GM19099 (cell line): ENCODE results near the gene GTPBP3.

ENCODE experiments used
- POLR2A ChIP-seq: IDR thresholded peaks from 3 replicates; pipeline ENCODE4 v1.6.1; 2011; ENCODE audit warnings: low read depth; ENCODE audit not compliant: insufficient read length; ENCODE audit errors: extremely low read depth

GTPBP3 gene

DNA sequence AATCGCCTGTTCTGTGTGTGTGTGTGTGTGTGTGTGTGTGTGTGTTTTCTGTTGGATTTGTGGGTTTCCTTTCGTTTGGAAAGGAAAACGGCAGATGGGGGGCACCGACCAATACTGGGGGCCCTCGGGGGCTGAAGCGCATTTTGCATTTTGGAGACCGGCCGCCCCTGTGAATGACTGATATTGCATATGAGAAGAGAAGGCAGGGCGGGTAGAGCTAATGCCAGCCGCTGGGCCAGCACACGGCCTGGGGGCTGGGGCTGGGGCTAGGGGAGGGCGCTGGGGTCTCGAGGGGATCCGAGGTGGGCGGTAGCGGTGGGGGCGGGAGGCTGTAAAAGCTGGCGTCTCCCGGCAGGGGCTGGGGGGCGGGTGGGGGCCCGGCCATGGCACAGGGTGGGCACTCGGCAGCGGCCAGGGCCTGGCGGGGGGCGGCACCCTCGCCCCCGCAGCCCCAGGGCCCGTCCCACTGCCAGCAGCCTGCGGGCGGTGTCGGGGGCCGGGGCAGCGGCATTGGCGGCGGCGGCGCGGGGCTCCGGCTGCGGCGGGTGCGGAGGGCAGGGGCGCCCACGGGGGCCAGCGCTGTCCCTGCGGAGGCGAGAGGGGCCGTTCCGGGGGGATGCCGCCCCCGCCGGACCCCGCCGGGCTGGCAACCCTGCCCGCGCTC is 13.9 kb upstream of the GTPBP3 start:
- TF ChIP-seq POLR2A = no peak

- no peak for TF ChIP-seq POLR2A
These were observed 13.4 kb upstream of the GTPBP3 start for GRCh38 chr19:17323964-17324332.

DNA sequence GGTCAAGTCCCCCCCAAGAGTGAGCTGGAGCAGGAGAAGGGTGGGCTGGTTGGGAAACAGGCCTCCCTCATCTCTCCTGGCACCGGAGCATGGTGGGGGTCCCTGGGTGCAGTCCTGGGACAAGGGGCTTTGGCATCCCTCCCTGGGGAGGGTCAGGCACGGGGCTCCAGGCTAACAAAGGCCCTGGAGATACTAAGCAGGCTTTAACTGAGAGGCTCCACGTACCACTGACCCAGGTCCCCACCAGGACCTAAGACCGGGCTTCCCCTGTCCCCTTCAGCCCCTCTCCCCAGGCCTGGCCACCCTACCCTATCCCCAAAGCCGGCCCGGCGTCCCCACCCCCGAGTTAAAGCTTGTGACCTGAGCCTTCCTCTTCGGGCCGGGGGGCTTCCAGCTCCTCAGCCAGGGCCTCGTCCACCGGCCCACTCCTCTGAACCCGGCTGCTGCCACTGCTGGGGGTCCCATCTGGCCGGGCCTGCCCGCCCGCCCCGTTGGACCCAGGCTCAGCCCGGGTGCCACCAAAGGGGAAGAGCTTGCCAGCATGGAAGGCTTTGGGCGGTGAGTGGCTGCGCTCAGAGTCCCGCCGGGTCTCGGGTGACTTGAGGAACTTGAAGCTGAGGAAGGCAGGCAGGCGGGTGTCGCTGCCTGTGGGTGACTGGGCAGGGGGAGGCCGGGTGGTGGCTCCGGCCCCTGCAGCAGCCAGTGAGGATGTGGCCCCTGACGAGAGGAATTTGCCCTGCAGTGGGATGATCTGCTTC is 12.8 kb upstream of the GTPBP3 start:
- no peak for TF ChIP-seq POLR2A

DNA sequence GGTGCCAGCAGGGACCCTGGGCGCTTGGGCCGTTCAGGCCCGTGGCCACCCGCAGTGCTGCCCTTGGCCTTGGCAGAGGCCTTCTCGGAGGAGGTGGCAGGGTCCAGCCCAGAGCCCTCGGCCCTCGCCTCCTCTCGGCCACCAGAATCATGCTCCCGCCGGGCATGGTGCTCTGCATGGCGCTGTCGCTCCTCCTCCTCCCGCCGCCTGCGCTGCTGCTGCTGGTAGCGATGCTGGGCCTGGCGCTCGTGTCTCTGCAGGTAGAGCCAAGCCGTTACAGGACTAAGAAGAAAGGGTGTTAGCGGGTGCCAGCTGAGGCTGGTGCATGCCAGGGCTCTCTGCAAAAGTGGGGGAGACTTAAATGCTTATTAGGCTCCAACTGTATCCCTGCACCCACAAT is 12.2 kb upstream of the GTPBP3 start:
- no peak for TF ChIP-seq POLR2A

GRCh38 chr19:17325881-17326594 is 11.3 kb upstream of the GTPBP3 start:
- TF ChIP-seq POLR2A = no peak

GRCh38 chr19:17326595-17326966 is 10.8 kb upstream of the GTPBP3 start:
- no peak for TF ChIP-seq POLR2A

DNA sequence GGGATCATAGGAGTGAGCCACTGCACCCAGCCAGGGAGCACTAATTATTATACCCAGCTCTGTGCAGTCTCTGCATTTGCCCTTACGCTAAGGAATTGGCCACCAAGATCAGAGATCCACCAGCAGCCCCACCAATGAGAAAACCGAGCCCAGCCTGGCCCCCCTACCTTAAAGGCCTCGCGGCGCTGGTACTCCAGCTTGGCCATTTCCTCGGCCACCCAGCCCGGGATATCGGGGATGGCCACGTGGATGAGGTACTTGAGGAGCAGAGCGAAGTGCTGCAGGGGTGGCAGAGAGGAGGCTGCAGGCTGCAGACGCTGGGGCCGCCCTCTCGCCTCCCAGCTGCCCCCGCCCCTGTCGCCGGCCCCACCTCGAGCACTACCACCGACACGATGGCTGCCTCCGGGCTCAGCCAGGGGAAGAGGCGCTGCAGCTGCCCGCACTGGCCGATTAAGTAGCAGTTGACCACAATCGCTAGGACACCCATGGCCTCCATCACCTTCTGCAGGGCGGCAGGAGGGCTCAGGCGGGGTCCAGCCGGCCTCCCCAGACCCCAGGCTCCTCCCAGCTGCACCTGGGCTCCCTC is 10.2 kb upstream of the GTPBP3 start:
- TF ChIP-seq POLR2A = no peak

- TF ChIP-seq POLR2A = no peak
These were observed 9.5 kb upstream of the GTPBP3 start for GRCh38 chr19:17327654-17328516.

- no peak for TF ChIP-seq POLR2A
These were observed 8.6 kb upstream of the GTPBP3 start for GRCh38 chr19:17328517-17329365.

DNA sequence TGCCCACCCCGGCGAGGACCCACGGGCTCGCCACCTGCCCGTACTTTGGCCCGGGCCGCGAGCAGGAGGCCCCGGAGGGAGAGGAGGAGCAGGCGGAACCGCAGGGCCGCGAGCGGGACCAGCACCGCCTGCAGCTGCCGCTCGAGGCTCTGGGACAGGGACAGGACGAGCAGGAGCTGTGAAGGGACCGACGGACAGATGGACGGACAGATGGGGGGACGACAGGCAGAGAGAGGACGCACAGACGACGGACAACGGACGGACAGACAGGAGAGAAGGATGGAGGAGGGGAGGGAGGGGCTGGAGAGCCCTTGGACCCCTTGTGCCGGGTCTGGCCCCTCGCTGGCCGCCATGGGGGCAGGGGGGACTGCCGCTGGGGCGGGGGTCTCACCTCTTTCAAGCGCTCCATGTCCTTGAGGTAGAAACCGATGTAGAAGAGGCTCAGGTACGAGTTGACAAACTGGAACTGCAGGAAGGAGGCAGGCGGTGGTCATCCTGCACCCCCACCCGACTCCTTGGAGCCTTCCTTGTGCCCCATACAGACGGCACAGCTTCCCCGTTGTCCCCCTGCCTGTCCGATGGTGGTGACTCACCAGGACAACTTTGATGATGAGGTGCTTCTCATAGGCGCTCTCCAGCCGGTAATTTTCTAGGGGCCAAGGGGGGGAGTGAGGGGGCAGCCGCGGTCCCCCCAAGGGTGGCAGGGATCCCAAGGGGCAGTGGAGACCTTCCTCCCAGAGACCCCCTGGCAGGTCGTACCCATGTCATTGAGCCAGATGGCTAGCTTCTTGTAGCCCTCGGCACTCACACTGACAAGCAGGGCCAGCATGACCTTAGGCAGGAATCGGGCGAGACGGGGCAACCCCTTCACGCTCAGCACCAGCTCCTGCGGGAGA is 7.7 kb upstream of the GTPBP3 start:
- TF ChIP-seq POLR2A = no peak

GRCh38 chr19:17330262-17331044 is 6.9 kb upstream of the GTPBP3 start:
- no peak for TF ChIP-seq POLR2A

DNA sequence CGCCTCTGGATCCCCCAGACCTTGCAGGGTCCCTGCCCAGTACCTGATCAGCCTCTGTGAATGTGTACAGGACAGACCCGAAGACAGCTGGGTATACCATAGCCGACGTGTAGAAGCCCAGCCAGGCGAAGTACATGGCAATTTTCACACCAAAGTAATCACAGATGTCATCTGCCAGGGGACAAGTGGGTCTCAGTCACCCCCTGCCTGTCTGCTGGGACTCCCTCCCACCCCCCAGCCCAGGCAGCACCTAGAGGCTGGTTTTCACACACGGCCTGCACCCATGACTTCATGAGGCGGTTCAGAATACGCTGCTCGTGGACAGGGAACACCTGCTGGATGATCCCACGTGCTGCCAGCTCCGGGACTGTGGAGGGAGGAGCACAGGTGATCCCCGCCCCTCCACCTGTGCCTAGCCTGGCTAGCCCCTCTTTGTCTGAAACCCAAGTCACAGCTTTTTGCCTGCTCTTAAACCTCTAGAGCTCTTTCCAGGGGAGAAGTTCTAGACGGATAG is 6.3 kb upstream of the GTPBP3 start:
- no peak for TF ChIP-seq POLR2A
